IPS DF 4.7 (cell line): ENCODE measurements around the gene TNRC6C.

Experiments
- DNase-seq: peaks from one replicate; pipeline ENCODE4 v3.0.0-alpha.2; 2013; ENCODE audit warnings: low spot score; ENCODE audit errors: extremely low read depth

TNRC6C gene, protein sequence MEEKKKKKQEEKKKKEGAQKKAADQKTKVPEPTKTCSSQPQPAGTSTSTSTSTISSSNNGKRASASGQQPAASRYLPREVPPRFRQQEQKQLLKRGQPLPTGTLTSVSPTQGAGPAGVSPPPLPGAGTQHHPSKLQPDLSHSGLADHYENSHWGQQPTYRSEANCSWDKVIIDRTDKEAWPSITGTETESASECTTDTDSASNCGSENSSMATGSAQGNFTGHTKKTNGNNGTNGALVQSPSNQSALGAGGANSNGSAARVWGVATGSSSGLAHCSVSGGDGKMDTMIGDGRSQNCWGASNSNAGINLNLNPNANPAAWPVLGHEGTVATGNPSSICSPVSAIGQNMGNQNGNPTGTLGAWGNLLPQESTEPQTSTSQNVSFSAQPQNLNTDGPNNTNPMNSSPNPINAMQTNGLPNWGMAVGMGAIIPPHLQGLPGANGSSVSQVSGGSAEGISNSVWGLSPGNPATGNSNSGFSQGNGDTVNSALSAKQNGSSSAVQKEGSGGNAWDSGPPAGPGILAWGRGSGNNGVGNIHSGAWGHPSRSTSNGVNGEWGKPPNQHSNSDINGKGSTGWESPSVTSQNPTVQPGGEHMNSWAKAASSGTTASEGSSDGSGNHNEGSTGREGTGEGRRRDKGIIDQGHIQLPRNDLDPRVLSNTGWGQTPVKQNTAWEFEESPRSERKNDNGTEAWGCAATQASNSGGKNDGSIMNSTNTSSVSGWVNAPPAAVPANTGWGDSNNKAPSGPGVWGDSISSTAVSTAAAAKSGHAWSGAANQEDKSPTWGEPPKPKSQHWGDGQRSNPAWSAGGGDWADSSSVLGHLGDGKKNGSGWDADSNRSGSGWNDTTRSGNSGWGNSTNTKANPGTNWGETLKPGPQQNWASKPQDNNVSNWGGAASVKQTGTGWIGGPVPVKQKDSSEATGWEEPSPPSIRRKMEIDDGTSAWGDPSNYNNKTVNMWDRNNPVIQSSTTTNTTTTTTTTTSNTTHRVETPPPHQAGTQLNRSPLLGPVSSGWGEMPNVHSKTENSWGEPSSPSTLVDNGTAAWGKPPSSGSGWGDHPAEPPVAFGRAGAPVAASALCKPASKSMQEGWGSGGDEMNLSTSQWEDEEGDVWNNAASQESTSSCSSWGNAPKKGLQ (N-terminal part only)

DNA sequence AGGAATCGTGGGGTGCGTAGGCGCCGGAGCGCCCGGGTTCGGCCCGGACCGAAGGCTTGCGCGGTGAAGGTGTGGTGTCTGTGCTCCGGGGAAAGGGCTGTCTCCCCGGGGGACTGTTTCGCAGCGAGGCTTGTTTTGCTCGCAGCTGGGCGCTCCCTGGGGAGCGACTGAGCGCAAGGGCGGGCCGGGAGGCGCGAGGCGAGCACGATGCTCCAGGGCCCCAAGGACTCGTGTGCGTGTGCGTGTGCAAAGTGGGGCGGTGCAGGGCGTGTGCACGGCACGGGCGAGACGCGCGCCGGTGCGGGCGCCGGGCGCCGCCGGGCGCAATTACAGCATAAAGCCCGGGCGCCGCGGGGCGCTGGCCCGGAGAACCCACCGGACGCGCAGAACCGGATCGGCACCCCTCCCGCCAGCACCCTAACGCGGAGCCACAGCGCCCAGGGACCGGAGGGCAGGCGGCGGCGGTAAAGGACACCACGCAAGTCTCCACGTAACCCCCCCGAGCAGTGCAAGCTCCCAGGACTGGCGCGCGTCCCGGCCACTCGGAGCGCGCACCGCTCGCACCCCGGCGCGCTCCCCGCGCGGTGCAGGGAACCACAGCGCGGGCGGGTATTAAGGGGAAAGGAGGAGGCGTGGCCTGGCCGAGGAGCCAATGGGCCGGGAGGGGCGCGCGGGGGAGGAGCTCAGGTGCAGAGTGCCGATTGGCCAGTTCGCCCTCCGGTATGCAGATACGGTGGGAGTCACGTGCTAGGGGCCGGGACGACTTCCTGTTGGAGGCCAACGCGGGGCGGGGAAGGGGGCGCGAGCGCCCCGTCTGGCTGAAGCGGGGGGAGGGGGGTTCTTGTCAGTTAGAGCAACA is at the start of gene TNRC6C:
Gene TNRC6C, plus strand, starts transcription at position 847 of the 859 bp plus-strand sequence. CDS start 45,504 bp downstream, outside the sequence.
- DNase-seq, result peak; percentile 72

DNA sequence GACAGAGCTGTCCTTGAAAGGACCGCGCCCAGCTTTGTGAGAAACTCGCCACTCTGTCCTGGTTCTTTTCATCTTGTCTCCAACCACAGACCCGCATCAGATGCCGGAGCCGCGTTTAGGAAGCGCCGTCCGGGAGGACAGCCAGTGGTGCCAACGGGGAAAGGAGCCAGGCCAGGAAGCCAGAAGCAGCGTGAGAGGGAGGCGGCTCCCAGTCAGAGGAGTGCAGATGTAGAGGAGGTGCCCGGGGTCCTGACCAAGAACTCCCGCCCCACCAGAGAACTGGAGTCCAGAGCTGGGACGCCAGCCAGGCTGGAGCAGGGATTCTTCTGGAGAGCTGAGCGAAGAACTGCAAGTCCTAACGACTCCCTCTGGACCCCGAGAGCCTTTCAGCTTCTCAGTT is 49.3 kb upstream of the TNRC6C start:
- DNase-seq, result no peak

DNA sequence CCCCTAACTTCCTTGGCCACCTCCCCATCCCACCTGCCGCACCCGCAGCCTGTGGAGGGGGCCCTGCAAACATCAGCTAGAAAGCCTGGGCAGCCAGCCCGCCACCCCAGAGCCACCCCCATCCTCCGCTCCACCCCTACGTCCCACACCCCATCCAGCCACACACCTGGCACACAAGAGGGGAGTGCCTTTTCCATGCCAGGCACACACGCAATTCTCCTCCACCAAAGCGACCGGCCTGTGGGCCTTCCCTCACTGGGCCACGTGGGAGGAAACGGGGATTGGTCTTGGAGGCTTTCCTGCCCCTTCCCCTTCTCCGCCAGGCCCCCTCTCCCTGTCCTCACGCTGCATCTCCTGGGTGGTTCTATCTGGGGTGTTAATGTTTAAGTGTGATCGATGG is 48.7 kb upstream of the TNRC6C start:
- DNase-seq, result no peak

DNA sequence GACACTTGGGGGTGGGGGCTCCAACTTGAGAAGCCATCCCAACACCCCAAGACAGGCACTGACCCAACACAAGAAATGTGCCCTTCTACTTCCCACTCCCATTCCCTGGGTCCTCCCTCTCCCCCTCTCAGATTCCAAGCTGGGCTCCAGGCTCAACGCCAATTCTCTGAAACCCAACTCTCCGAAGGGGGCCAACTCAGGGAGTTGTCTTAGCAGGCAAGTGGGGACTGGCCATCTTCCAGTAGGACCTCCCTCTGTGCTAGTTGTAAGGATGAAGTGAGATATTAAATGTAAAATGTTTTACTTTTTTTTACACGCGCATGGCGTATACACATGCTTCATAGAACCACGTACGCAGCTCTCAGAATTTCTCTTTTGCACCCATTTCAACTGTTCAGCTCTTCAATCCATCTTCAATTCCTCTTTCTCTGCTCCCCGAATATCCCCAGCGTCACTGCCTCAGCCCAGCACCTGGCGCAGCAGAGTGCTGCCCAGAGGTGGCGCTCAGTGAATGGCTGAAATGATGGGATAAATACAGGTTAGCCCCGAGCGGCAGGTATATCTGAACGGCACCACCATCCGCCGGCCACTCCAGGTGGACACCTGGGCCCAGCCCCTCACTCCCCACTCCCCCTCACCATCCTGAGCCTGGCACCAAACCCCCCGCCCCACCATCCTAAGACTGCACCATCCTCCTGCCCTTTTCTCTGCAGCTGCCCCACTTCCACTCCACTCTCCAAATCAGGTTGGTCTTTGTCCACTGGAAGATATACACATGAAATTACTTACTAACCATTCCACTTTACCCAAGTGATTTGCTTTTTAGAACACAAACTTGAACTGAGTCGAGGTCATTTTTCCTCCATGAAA is 43.9 kb upstream of the TNRC6C start:
- no peak for DNase-seq

DNA sequence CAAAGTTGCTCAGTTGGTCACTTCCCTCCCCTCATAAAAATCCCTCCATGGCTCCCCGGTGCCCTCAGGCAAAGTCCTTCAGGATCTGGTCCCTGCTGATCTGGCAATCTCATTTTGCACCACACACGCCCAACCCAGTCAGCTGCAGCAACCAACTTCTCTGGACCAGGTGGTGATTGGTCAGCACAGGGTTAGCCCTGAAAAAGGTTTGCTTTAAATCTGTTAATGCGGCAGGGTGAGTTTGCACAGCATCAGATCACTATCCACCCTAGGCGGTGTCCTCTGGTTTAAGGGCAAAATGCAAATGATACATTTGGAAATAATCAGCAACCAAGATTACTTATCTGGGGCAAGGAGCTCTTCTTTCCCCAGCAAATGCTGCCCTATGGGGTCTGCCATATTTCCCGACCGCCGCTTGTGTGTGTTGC is 42.9 kb upstream of the TNRC6C start:
- DNase-seq, result no peak

DNA sequence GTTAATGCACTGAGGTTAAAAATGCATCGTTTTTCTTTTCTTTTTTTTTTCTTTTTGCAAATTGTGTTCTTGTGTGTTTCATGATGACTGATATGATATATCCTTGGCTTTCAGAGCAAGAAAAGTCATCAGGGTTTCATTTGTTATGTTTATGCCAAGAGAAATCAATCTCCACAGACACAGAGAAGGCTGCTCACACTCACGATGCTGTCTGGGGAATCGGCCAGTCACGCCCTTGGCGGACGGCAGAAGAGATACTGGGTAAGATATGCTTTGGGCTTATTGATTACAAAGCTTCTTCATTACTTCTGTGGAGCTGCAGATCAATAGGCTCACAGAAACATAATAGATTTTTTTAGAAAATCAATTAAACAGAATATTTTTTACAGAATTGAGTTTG is 42.2 kb upstream of the TNRC6C start:
- no peak for DNase-seq

DNA sequence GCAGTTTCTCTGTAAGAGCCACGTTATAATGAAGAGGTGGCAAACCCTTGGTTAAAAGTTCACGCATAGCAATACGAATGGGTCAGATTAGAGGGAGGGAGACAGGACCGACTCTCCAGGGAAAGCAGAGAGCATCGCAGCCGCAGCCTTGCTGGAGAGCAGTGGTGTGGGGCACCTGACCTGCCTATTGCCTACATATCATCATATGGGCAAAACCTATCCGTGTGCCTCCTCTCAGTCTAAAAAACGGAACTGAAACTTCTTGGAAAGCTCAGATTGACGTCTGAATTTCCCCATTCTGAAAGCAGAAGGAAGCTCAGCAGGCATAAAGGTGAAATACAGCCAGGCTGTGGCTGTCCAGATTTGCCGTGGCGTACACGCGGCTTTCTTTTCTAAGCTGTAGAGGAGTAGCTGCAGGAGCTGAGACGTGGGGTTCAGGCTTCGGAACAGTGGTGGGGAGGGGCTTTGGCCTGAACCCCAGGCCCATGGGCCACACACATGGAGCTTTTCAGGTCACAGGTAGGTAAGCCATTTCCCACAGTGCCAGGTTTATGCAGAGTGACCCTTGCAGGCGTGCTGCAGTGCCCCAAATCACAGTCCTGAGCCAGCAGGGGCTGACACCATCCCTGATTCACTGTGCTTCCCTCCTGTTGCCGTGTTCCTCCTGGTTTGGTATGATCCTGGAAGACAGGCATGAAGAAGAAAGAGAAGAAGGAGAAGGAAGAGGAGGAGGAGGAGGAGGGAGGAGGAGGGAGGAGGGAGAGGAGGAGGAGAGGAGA is 41.6 kb upstream of the TNRC6C start:
- no peak for DNase-seq

DNA sequence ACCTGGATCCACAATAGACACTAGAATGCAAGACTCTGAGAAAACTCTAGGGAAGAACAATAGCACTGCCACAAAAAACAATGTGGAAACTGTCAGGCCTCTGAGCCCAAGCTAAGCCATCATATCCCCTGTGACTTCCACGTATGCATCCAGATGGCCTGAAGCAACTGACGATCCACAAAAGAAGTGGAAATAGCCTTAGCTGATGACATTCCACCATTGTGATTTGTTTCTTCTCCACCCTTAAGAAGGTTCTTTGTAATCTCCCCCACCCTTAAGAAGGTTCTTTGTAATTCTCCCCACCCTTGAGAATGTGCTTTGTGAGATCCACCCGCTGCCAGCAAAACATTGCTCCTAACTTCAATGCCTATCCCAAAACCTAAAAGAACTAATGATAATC is 39.2 kb upstream of the TNRC6C start:
- no peak for DNase-seq

DNA sequence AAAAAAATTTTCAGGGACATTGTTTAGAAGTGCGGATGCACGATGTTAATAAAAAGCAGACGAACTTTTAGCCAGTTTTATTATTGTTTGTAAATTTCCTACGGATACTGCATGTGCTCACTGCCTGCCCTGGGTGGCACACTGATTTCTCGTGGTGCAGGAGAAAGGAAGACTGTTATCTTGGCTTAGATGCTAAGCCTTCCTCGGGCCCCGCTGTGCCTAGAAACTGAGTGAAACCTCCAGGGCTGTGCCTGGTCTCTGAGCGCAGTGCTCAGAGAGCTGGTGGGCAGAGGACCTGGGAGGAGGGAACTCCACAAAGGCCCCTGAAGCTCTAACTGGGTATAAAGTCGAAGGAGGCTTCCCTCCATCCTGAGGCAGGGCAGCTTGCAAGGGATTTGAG is 35.4 kb upstream of the TNRC6C start:
- no peak for DNase-seq

DNA sequence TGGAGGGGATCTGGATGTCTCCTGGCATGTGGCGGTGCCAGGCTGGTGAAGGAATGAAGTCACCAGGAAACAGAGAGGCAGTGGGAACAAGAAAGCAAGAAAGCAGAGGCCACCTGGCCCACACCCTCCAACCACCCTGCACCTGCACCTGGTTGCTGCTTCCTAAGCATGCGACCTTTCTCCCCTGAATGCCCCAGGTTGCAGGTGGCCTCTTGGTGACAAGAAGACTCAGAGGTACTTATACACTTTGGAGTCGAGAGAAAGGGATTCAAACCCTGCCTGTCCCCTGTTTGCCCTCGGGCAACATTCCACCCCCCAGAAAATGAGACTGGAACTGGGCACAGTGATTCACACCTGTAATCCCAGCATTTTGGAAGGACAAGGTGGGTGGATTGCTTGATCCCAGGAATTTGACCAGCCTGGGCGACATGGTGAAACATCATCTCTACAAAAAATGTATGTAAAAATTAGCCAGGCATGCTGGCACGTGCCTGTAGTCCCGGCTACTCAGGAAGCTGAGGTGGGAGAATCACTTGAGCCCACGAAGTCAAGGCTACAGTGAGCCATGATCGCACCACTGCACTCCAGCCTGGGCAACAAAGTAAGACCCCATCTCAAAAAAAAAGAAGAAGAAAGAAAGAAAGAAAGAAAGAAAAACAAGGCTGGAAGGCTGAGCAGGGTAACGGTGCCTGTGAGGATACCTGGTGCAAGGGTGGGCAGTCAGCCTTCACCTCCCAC is 34.6 kb upstream of the TNRC6C start:
- DNase-seq, result no peak

DNA sequence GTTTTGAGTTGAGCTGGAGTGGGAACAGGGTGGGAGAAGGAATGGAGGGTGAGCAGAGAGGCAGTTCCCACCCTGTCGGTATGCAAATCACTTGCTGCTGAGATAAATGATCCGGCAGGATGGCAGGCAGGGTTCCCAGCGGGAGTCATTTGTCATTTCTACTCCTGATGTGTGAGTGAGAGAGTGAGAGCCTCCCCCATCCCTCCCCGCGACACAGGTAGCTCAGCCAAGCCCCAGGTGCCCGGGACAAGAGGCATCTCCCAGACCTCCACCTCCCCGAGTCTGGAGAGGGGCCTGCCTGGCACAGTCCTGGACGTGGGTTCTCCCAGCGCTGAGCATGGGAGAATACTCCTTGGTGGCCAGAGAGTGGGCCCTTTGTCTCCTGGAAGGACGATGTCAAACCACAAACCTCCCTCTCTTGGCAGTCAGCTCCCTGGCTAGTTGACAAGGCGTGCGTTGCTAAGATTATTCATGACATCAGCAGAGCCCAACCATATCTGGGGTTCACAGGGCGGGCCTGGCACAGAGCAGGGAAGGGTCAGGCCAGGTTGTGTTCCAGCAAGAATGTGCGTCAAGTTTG is 33.7 kb upstream of the TNRC6C start:
- DNase-seq, result peak; percentile 60

DNA sequence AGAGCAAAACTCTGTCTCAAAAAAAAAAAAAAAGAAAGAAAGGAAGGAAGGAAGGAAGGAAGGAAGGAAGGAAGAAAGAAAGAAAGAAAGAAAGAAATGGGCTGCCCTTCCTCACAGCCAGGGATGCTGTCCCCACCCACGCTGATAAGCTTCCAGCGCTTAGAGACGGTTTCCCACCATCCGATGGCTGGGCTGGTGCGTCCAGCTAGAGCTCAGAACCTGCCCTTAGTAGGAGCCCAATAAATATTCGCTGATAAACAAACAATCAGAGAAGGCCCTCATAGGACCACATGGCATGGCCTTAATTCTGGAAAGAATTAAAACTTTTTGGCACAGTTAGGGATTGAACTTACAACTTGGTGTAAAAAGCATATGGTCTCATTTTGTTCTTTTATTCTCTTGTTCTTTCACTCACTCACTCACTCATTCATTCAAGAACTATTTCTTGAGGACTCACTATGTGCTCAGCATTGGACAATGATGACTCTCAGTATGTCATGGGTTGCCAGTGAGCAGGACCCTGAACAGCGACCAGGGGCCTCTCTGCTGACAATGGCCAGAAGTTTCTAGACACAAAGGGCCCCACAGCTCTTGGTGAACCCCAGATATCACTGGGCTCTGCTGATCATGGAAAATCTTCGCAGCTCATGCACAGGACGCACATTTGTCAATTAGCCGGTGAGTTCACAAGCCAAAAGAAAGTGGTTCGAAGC is 32.5 kb upstream of the TNRC6C start:
- DNase-seq, result no peak

DNA sequence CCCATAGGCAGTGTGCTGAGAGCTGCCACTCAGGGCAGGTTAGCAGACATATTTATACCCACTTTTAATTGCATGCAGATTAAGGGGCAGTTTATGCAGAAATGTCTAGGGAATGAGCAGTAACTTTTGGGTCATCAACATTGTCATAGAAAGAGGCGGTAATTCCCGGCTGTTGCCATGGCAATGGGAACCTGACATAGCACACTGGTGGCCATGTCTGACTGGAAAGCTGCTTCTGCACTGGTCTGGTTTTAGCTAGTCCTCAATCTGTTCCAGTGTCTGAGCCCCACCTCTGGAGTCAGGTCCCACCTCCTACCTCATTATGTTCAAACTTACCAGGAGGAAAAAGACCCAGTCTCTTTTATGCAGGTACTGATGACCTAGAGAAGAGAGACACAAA is 31.5 kb upstream of the TNRC6C start:
- no peak for DNase-seq

DNA sequence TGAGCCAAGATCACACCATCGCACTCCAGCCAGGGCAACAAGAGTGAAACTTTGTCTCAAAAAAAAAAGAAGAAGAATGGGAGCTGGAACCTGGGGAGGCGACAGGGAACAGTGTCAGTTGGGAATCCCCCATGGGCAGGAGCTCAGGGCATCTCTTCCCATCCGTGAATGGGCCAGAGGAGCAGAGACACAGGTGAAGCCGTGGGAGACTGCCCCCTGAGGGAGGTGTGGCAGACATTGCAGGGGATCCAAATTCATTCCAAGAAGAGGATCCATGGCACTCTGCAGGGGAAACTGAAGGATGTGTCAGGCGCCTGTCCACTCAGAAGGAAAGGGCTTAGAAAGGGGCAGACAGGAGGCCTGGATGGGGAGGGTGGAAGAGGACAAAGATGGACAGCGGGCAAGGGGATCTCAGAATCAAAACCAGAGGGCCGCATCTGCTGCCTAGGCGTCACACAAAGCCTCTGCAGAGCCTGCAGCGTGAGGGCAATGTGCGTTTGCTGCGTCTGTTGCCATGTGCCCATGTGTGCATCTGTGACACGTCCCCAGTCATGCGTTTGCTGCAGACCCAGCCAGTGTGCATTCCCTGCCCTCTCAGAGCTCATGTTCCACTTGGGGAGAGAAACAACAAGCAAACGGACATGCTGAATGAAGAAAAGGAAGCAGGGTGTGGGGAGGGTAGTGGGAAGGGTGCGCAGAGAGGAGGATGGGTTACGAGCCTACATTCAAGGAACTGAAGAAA is 30.6 kb upstream of the TNRC6C start:
- no peak for DNase-seq

DNA sequence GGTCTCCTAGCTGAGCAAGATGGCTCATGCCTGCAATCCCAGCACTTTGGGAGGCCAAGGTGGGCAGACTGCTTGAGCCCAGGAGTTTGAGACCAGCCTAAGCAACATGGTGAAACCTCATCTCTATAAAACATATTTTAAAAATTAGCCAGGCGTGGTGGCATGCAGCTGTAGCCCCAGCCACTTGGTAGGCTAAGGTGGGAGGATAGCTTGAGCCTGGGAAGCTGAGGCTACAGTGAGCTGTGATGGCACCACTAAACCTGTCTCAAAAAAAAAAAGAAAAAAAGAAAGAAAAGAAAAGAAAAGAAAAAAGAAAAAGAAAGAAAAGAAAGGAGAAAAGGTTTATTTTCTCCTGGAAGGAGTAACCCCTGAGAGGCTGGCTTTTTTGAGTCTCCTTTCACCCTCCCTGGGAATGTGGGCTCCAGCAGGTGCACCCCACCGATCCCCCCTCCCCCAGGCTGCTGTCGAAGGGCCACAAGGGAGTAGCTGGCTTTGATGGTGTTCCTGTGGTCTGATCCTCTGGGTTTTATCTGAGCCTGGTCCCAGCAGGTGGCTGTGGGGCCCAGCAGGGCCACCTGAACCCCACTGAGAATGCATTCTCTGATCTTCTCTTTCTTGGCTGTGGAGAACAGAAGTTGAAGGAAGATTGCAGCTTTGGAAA is 29.9 kb upstream of the TNRC6C start:
- no peak for DNase-seq

DNA sequence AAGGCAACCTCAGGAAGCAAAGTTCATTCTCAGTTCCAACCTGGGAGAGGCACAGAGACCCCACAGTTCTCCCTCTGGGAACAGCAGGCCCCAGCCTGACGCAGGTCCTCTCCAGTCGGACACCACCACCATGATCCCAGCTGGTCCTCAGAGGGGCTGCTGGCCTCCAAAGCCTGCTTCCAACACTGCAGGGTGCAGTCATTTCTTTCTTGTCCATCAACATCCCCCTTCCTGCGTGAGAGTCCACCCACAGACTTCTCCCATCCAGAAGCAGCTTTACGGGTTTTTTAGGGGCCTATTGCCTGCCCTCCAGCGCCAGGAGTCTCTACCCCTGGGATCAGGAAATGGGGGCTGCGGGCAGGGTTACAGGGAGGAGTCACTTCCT is 29.3 kb upstream of the TNRC6C start:
- DNase-seq, result no peak
